Measurements from ENCODE around the gene INSL4. TPM values are rescaled to one million over a fixed set of nuclear protein-coding genes. Genes with fewer than 3 reads are reported as not detected.

The INSL4 gene
- total and polyA plus RNA-seq, 10 of the 15 experiments (the other 5 are each of a cell fraction or from before 2014, with no cell fraction given): 0.03 TPM; not detected in 9

DNA sequence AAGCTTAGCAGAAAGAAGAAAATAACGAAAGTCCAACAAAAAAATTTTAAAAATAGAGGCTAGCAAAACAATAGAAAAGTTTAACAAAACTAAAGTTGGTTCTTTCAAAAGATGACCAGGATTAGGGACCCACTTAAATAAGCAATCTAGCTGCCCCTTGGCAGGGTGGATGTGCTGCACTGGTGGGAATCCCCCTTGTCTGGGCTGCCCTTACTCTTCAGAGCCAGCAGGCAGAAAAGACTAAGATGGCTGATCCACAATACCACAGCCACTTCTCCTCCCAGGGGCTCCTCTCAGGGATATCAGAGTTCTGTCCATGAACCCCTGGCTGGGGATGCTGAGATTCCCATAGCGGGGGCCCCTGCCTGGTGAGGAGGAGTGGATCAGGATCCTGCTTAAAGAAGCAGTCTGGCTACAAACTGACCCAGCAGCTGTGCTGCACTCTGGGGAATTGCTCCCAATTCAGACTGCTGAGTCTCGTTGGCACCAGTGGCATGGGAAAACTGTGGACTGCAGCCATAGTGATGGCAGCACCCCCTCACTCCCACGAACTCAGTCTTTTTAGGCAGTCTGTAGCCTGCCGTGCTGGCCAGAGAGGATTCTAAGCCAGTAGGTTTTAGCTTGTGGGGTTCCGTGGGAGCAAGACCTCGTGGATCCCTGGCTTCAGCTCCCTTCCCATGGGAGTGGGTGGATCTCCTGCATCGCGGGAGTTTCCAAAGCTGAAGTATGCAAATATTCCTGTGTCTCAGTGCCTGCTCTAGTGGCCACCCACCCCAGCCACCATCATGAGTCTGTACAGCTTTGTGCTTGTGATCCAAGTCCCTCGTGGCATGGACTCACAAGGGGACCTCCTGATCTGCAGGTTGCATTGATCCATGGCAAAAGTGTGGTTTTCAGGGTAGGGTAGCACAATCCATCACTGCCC, 42.9 kb upstream of the INSL4 start:
- SMC1A ChIA-PET (ENCODE audit: uncharacterized antibody, unreplicated experiment): interaction anchor here (1.3 to 1.6 kb wide), 3 partner anchors 9 to 412 kb away, joined by 3 to 7 read pairs (median 4); no protein-coding TSS in a partner anchor
- WGBS (ENCODE audit: insufficient coverage, insufficient replicate concordance, low lambda C conversion rate, missing lambda C conversion rate): 40% methylated on average over 10 of the region's 10 CpGs
- ATAC-seq: peak; percentile 76
- CTCF ChIA-PET: interaction anchor here (0.9 to 1.3 kb wide), 4 partner anchors 25 to 426 kb away, joined by 3 read pairs; no protein-coding TSS in a partner anchor
- DNase-seq (ENCODE audit: low read depth, low spot score): no peak
- POLR2A ChIA-PET: interaction anchor here (1.4 kb wide), 1 partner anchor 80 kb away, joined by 4 read pairs; no protein-coding TSS in a partner anchor
- no TSS peak for BruUV-seq (replicated peaks)
- Histone ChIP-seq H3K9ac (ENCODE audit: control insufficient read depth, insufficient read depth, low read length) (no peak overlapping the region), H3K27ac (ENCODE audit: control insufficient read depth, insufficient read depth) (no peak overlapping the region), H2AFZ (ENCODE audit: control insufficient read depth, low read depth, low read length) (no peak overlapping the region; the same call in 1 of the 2 replicates), H3K4me1 (ENCODE audit: control insufficient read depth, insufficient read depth, low read length) (no peaks in the 10 kb centered on the region), H3K36me3 (ENCODE audit: control insufficient read depth in 2 of 2, insufficient read depth in 2 of 2, low read length in 1 of 2) (no peaks in the 10 kb centered on the region), H3K4me2 (ENCODE audit: control insufficient read depth, insufficient read depth) (no peak overlapping the region), H3K4me3 (no peak overlapping the region), H3K9me3 (replicated peaks; ENCODE audit: control insufficient read depth, insufficient read depth, low read length) (no peaks in the 10 kb centered on the region), H3K27me3 (replicated peaks in 1 of 2; ENCODE audit: control insufficient read depth in 2 of 2, insufficient read depth in 2 of 2, low read length in 1 of 2) (no peaks in the 10 kb centered on the region), H4K20me1 (ENCODE audit: control insufficient read depth, insufficient read depth) (no peaks in the 10 kb centered on the region), H3K79me2 (ENCODE audit: control insufficient read depth, insufficient read depth, low read length) (no peaks in the 10 kb centered on the region)
- RAD21 ChIA-PET (ENCODE audit: unreplicated experiment): interaction anchor here (0.8 to 1.9 kb wide), 3 partner anchors 170 to 425 kb away, joined by 3 to 5 read pairs (median 3); no protein-coding TSS in a partner anchor
- in situ Hi-C loops (cut with MboI) (no loop called here), intact Hi-C loops (cut with micrococcal nuclease; ENCODE audit: unreplicated experiment) (loop anchor here (5.0 to 10.0 kb wide), 2 partner anchors 236 to 414 kb away; no protein-coding TSS in a partner anchor)
- no peak for FAIRE-seq
- no peak for TF ChIP-seq ZNF207 (IDR thresholded peaks at IDR 0.05; ENCODE audit: borderline replicate concordance)
- TF ChIP-seq, protein P1, sequence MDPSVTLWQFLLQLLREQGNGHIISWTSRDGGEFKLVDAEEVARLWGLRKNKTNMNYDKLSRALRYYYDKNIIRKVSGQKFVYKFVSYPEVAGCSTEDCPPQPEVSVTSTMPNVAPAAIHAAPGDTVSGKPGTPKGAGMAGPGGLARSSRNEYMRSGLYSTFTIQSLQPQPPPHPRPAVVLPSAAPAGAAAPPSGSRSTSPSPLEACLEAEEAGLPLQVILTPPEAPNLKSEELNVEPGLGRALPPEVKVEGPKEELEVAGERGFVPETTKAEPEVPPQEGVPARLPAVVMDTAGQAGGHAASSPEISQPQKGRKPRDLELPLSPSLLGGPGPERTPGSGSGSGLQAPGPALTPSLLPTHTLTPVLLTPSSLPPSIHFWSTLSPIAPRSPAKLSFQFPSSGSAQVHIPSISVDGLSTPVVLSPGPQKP (IDR thresholded peaks at IDR 0.05; ENCODE audit: low read depth, low read length): no peak
- no peak for TF ChIP-seq JUNB (IDR thresholded peaks at IDR 0.05)
- TF ChIP-seq NFXL1 (IDR thresholded peaks at IDR 0.05; ENCODE audit: borderline replicate concordance): no peak
- TF ChIP-seq NR2C2 (IDR thresholded peaks at IDR 0.05; ENCODE audit: borderline replicate concordance, control insufficient read depth, insufficient read length, low read depth): no peak
- no peak for TF ChIP-seq CHD1 (IDR thresholded peaks at IDR 0.05; ENCODE audit: low read depth, low read length)
- TF ChIP-seq, protein P2, sequence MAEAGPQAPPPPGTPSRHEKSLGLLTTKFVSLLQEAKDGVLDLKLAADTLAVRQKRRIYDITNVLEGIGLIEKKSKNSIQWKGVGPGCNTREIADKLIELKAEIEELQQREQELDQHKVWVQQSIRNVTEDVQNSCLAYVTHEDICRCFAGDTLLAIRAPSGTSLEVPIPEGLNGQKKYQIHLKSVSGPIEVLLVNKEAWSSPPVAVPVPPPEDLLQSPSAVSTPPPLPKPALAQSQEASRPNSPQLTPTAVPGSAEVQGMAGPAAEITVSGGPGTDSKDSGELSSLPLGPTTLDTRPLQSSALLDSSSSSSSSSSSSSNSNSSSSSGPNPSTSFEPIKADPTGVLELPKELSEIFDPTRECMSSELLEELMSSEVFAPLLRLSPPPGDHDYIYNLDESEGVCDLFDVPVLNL (IDR thresholded peaks at IDR 0.05; ENCODE audit: low read depth, low read length): no peak
- TF ChIP-seq EP300 (IDR thresholded peaks at IDR 0.05; ENCODE audit: borderline replicate concordance in 1 of 2, control insufficient read depth in 1 of 2, low read depth in 2 of 2, low read length in 2 of 2): no peak
